ENCODE measurements around the gene PPP1R3E.

The PPP1R3E gene

DNA sequence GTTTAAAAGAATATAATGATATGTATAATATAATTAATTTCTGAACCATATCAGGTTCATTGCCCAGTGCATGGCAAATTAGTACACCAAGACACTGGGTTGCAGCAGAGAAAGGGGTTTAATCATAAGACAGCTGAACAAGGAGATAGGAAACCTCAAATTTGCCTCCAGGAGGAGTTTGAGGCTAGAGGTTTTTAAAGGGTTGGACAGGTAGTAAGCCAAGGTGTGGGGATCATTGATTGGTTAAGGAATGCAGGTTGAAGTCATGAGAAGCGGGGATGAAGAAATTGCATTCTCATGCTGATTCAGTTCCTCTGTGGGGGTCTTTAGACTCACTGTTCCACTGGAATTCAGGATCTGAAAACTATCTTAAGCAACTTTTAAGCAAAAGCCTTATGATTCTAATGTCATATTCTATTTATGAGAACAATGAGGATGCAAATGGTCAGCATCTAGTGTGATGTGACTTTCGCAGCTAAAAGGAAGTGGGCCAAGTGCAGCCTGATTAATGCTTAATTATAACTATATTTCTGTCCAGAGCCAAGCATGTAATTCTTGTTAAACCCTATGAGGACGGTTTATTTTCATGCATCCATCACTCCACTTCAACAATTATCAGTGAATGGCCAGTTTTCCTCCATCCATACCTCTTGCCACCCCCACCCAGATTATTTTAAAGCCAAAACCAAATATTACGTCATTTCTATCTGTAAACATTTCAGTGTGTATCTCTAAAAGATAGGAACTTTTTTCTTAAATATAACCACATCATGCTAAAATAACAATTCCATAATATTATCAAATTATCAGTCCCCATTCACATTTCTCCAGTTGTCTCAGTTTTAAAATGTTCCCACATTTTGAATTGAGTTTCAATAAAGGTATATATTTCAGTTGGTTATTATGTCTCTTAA lies 50.0 kb downstream of the PPP1R3E start:
- no peak for DNase-seq (ENCODE audit: extremely low read depth in 1 of 2, low read depth in 1 of 2)

DNA sequence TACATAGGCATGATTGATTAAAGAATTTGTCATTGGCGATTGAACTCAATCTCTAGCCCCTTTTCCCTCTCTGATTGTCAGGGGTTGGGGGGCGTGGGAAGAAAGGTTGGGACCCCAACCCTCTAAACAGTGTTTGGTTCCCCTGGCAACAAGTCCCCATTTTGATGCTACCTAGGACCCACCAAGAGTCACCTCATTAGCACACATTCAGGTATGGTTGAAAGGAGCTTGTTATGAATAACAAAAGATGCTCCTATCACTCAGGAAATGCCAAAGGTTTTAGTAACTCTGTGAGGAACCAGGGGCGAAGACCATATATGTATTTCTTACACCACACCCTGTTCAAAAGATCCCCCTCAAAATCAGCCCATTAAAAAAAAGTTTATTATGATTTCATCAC lies 50.7 kb downstream of the PPP1R3E start:
- no peak for DNase-seq (ENCODE audit: extremely low read depth in 1 of 2, low read depth in 1 of 2)

DNA sequence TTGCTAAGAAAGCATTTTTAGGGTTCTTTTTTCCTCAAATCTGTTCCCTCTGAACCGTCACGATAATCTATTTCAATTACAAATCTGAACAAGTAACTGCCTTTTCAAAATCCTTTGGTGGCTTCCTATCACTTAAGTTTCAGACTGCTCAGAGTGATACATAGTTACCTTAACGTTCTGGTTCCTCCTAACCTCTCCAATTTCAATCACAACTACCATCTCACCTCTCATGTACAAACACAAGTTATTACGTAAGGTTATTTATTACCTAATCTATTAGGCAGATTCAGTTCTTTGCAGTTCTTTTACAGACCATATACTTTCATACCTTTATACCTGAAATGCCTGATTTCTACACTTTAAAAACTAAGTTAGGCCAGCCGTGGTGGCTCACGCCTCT lies 52.8 kb downstream of the PPP1R3E start:
- DNase-seq (ENCODE audit: extremely low read depth in 1 of 2, low read depth in 1 of 2), result no peak

GRCh38 chr14:23248601-23249000 lies 54.1 kb downstream of the PPP1R3E start:
- no peak for DNase-seq (ENCODE audit: extremely low read depth in 1 of 2, low read depth in 1 of 2)
